KMS-11 (cell line): ENCODE data around the gene SART3.

Experiments
- H2AFZ ChIP-seq: fragments of 200-600 bp; sonication (generic); 2 replicates; pipeline ENCODE4 v1.6.1; 2016; ENCODE audit warnings: antibody characterized with exemption, mixed run types, low read depth
- H3K27ac ChIP-seq: fragments of 200-600 bp; sonication (generic); 2 replicates; pipeline ENCODE4 v1.6.1; 2016; ENCODE audit warnings: mild to moderate bottlenecking, mixed run types
- H3K27me3 ChIP-seq: fragments of 200-600 bp; sonication (generic); 2 replicates; pipeline ENCODE4 v1.6.1; 2017; ENCODE audit warnings: mild to moderate bottlenecking, low read depth, mixed run types, moderate library complexity; ENCODE audit not compliant: insufficient read depth
- H3K36me3 ChIP-seq: fragments of 200-600 bp; sonication (generic); 2 replicates; pipeline ENCODE4 v1.6.1; 2017; ENCODE audit warnings: mild to moderate bottlenecking, mixed run types; ENCODE audit not compliant: insufficient read depth
- H3K4me1 ChIP-seq: fragments of 200-600 bp; sonication (generic); 2 replicates; pipeline ENCODE4 v1.6.1; 2016; ENCODE audit warnings: mild to moderate bottlenecking, low read depth, mixed run types; ENCODE audit not compliant: poor library complexity, severe bottlenecking
- H3K4me2 ChIP-seq: fragments of 200-600 bp; sonication (generic); 2 replicates; pipeline ENCODE4 v1.7.0; 2016; ENCODE audit warnings: mild to moderate bottlenecking, mixed run types
- H3K4me3 ChIP-seq: fragments of 200-600 bp; sonication (generic); IDR thresholded peaks from 2 replicates; pipeline ENCODE4 v1.6.1; 2017; ENCODE audit warnings: low read depth, low read length, mixed read lengths; ENCODE audit not compliant: insufficient read depth
- H3K79me2 ChIP-seq: fragments of 200-600 bp; sonication (generic); 2 replicates; pipeline ENCODE4 v1.6.1; 2016; ENCODE audit warnings: low read depth, mixed run types; ENCODE audit not compliant: insufficient read depth
- H3K9ac ChIP-seq: fragments of 200-600 bp; sonication (generic); 2 replicates; pipeline ENCODE4 v1.6.1; 2016; ENCODE audit warnings: mild to moderate bottlenecking, mixed run types
- H4K20me1 ChIP-seq: fragments of 200-600 bp; sonication (generic); 2 replicates; pipeline ENCODE4 v1.6.1; 2016; ENCODE audit warnings: mild to moderate bottlenecking, mixed run types; ENCODE audit not compliant: insufficient read depth
- TF ChIP-seq, protein P1 (sequence below): fragments of 200-600 bp; sonication (generic); conservative IDR thresholded peaks from 2 replicates; pipeline ENCODE4 v1.6.1; 2017; ENCODE audit warnings: low read depth, mild to moderate bottlenecking, antibody characterized with exemption, low read length, moderate library complexity, mixed read lengths

The SART3 gene

DNA sequence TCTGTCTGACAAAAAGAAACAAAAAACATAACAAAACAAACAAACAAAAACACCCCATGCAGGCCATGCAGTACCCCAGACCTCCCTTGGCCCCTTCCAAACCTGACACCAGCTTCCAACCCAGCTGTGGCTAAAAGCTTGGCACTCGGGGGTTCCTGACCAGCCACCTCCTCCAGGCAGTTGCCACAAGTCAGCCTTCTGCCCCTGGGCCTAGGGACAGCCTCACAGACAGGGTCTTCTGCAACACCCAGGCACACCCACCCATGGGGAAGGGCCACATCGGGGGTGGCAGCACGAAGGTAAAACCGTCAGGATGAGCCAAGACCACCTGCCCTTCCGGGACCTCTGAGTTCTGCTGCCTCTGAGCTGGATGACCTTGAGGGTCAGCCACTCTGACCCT is 47.6 kb upstream of the SART3 start:
- no peak overlapping the region for H2AFZ ChIP-seq
- H3K36me3 ChIP-seq = no peaks in the 10 kb centered on the region
- H3K4me2 ChIP-seq = no peak overlapping the region
- no peak overlapping the region for H3K27ac ChIP-seq
- H4K20me1 ChIP-seq = no peaks in the 10 kb centered on the region
- H3K79me2 ChIP-seq = no peaks in the 10 kb centered on the region
- H3K4me3 ChIP-seq = no peak overlapping the region
- H3K4me1 ChIP-seq = peaks cover 7% of the 10 kb centered on the region
- H3K27me3 ChIP-seq = no peaks in the 10 kb centered on the region
- TF ChIP-seq, protein P1, sequence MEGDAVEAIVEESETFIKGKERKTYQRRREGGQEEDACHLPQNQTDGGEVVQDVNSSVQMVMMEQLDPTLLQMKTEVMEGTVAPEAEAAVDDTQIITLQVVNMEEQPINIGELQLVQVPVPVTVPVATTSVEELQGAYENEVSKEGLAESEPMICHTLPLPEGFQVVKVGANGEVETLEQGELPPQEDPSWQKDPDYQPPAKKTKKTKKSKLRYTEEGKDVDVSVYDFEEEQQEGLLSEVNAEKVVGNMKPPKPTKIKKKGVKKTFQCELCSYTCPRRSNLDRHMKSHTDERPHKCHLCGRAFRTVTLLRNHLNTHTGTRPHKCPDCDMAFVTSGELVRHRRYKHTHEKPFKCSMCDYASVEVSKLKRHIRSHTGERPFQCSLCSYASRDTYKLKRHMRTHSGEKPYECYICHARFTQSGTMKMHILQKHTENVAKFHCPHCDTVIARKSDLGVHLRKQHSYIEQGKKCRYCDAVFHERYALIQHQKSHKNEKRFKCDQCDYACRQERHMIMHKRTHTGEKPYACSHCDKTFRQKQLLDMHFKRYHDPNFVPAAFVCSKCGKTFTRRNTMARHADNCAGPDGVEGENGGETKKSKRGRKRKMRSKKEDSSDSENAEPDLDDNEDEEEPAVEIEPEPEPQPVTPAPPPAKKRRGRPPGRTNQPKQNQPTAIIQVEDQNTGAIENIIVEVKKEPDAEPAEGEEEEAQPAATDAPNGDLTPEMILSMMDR = no peak
- no peak overlapping the region for H3K9ac ChIP-seq

DNA sequence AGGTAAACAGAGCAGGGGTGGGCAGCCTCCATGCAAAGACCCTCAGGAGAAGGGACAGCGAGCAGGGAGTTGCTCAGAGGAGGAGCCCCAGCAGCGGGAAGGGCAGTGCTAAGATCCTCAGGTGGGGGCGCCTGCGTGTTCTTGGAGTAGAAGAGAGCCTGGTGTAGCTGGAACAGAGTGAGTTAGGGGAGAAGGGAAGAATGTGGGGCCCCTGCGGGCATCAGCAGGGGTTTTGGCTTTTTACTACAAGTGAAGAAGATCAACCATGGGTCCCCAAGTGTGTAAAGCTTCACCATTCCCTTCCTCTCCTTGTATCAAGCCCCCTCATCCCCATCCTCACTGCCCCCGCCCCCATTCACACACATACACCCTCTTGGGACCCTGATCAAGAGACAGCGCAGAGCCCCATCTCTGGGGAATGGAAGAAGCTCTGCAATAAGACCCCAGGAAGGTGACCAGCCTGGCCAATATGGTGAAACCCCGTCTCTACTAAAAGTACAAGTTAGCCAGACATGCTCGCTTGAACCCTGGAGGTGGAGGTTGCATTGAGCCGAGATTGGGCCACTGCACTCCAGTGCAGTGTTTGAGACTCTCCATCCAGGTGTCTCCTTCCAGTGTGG is 47.1 kb upstream of the SART3 start:
- Histone ChIP-seq H3K79me2 (no peaks in the 10 kb centered on the region), H3K9ac (no peak overlapping the region), H4K20me1 (no peaks in the 10 kb centered on the region), H2AFZ (no peak overlapping the region), H3K27me3 (no peaks in the 10 kb centered on the region), H3K4me2 (no peak overlapping the region), H3K36me3 (no peaks in the 10 kb centered on the region), H3K4me1 (peaks cover 2% of the 10 kb centered on the region), H3K4me3 (no peak overlapping the region), H3K27ac (no peak overlapping the region)
- TF ChIP-seq, protein P1 = no peak

DNA sequence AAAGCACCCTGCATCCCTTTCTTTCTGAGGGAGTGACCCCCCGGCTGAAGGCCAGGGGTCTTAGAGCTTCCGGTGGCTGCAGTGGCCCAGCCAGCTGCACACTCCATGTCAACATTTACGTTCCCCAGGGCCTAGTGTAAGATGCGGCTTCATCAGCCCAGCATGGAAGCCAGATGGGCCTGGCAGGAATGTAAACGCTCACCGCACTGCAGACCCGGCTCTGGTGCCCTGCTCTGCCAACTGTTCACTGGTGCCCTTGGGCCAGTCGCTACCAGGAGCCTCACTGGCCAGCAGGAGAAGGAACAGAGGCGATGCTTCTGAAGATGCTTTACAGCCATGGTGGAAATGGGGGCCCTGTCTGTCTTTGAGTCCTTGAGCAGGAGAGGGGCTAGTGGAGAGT is 45.5 kb upstream of the SART3 start:
- TF ChIP-seq, protein P1 = no peak
- Histone ChIP-seq H3K27me3 (no peaks in the 10 kb centered on the region), H3K4me3 (no peak overlapping the region), H3K4me1 (no peaks in the 10 kb centered on the region), H3K36me3 (no peaks in the 10 kb centered on the region), H3K4me2 (no peak overlapping the region), H3K79me2 (no peaks in the 10 kb centered on the region), H3K9ac (no peak overlapping the region), H3K27ac (no peak overlapping the region), H2AFZ (no peak overlapping the region), H4K20me1 (no peaks in the 10 kb centered on the region)

DNA sequence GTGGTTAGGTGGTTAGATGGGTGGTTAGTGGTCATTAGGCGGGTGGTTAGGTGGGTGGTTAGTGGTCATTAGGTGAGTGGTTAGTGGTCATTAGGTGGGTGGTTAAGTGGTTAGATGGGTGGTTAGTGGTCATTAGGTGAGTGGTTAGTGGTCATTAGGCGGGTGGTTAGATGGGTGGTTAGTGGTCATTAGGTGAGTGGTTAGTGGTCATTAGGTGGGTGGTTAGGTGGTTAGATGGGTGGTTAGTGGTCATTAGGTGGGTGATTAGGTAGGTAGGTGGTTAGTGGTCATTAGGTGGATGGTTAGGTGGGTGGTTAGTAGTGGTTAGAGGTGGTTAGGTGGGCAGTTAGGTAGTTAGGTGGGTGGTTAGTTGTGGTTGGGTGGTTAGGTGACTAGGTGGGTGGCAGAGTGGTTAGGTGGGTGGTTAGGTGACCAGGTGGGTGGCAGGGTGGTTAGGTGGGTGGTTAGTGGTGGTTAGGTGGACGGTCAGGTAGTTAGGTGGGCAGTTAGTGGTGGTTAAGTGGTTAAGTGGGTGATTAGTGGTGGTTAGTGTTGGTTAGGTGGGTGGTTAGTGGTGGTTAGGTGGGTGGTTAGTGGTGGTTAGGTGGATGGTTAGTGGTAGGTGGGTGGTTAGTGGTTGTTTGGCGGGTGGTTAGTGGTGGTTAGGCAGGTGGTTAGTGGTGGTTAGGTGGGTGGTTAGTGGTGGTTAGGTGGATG is 44.9 kb upstream of the SART3 start:
- Histone ChIP-seq H3K27ac (no peak overlapping the region), H3K4me2 (no peak overlapping the region), H3K27me3 (no peaks in the 10 kb centered on the region), H3K79me2 (no peaks in the 10 kb centered on the region), H3K4me1 (no peaks in the 10 kb centered on the region), H3K36me3 (no peaks in the 10 kb centered on the region), H4K20me1 (no peaks in the 10 kb centered on the region), H3K4me3 (no peak overlapping the region), H3K9ac (no peak overlapping the region), H2AFZ (no peak overlapping the region)
- TF ChIP-seq, protein P1 = no peak
